ENCODE results near the gene DLX2. TPM values are rescaled to one million over a fixed set of nuclear protein-coding genes. Genes with fewer than 3 reads are reported as not detected.
"Not testable (repeated sequence)": the region's sequence is repeated elsewhere in the genome, so short reads cannot be mapped to it uniquely, and the experiment has no call there.

DLX2 gene
- total RNA-seq, result not detected in 2 replicates

- DNase-seq, result peak; percentile 92
These were observed at the start of gene DLX2 for GRCh38 chr2:172102391-172103359. DLX2 (minus strand) TSS chr2:172102900; CDS start chr2:172102538, 362 bp downstream.

- no peak for DNase-seq
These were observed 45.4 kb upstream of the DLX2 start for GRCh38 chr2:172147944-172148650.

GRCh38 chr2:172143817-172144216, 41.1 kb upstream of the DLX2 start:
- DNase-seq, result no peak

DNA sequence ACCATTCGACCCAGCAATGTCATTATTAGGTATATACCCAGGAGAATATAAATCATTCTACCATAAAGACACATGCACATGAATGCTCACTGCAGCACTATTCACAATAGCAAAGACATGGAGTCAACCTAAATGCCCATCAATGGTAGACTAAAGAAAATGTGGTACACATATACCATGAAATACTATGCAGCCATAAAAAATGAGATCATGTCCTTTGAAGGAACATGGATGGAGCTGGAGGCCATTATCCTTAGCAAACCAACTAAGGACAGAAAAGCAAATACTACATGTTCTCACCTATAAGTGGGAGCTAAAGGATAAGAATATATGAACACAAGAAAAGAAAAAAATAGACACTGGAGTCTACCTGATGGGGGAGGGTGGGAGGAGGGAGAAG, 36.0 kb upstream of the DLX2 start:
- not testable (repeated sequence) for DNase-seq

GRCh38 chr2:172137943-172138342, 35.2 kb upstream of the DLX2 start:
- no peak for DNase-seq

DNA sequence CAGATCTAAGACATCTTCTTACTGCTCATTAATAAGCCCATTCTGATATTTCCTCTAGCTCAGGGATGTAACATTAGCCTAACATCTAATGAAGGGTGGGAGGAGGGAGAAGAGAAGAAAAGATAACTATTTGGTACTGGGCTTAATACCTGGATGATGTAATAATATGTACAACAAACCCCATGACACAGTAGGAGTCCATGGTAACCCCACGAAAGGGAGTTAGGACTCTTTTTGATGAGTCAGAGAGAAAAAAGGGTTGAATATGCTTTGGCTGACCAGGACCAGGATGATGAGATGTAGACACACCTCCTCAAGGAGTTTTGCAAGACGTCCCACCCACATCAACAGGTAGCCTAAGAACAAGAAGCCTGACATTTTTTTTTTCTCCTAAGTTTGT, 34.4 kb upstream of the DLX2 start:
- no peak for DNase-seq

- DNase-seq, result no peak
These were observed 32.7 kb upstream of the DLX2 start for GRCh38 chr2:172135446-172135845.

- DNase-seq, result no peak
These were observed 31.6 kb upstream of the DLX2 start for GRCh38 chr2:172134270-172134669.

- no peak for DNase-seq
These were observed 29.2 kb upstream of the DLX2 start for GRCh38 chr2:172131713-172132555.

GRCh38 chr2:172129404-172129803, 26.7 kb upstream of the DLX2 start:
- DNase-seq, result no peak

- no peak for DNase-seq
These were observed 25.8 kb upstream of the DLX2 start for GRCh38 chr2:172128484-172128883.

GRCh38 chr2:172120118-172120517, 17.4 kb upstream of the DLX2 start:
- no peak for DNase-seq

DNA sequence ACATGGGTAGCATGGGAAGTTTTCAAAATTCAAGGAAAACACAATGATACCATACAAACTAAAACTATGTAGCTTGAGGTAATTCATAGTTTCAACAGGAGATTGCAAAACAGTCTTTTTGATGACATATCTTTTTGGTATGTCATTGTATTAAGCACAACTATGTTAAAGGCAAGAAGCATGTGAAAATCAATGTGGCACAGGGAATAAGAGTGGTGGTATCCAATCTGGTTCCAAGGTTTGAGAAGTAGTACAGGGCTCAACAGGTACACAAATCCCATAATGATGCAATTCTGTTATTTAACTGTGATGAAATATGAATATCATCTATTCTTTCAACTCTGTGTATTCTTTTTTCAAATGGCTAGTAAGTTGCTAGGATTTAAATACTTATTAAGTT, 16.4 kb upstream of the DLX2 start:
- DNase-seq, result peak; percentile 37

DNA sequence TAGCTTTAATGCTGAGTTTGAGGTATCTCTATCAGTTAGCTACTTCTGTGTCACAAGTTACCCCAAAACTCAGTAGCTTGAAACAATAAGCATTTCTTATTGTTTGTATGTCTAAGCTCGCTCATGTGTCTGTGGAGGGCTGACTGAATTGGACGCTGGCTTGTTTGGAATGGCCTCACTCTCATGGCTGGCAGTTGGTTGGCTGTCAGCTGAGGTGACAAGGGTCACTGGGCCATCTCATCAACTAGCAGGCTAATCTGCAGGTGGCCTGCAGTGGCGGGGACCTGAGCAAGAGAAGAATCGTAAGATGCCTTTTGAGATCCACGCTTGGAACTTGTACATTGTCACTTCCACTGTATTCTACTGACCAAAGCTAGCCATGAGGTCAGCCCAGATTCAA, 13.4 kb upstream of the DLX2 start:
- no peak for DNase-seq

GRCh38 chr2:172114579-172114978, 11.9 kb upstream of the DLX2 start:
- DNase-seq, result no peak

GRCh38 chr2:172114176-172114575, 11.5 kb upstream of the DLX2 start:
- not testable (repeated sequence) for DNase-seq

GRCh38 chr2:172113617-172114016, 10.9 kb upstream of the DLX2 start:
- peak; percentile 68 for DNase-seq

- no peak for DNase-seq
These were observed 7.5 kb upstream of the DLX2 start for GRCh38 chr2:172109988-172110811.

DNA sequence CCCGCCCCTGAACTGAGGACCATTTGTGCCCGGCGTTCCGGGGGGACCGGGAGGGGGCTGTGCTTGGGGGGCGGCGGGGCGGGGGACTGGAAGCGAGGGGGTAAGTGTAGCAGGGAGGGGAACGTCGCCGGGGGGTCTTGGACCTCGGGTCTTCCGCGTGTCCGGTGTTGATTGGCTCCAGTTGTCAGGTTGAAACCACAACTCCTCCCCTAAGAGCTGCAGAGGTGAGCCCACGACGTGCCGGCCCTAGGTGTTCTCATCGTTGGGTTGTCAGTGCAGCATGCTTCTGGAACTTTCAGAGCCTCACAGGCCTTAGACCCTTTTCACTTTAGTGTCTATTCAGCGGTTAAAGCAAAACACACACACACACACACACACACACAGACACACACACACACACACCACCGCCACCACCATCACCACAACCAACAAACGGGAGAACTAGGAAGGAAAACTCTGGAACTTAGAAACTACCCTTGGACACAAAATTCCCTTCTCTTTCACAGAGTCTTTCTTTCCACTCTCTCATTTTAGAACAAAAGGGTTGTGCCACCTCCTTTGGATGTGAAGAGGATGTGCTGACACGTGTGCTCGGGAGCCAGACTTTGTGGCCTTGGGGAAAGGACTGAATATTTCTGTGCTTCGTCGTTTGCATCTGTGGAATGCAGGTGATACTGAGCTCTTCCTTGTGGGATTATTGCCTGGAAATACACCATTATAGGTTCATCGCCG, 6.7 kb upstream of the DLX2 start:
- no peak for DNase-seq

GRCh38 chr2:172108587-172108930, 5.9 kb upstream of the DLX2 start:
- DNase-seq, result no peak
